K562 (cell line): ENCODE measurements around the gene EXOSC9. TPM values are rescaled to one million over a fixed set of nuclear protein-coding genes. Genes with fewer than 3 reads are reported as not detected.

Source experiments
- CTBP1 ChIP-seq: fragments of 450-650 bp; IDR thresholded peaks from 2 replicates; pipeline ENCODE4 v1.6.1; 2016; ENCODE audit warnings: borderline replicate concordance
- EP300 ChIP-seq: IDR thresholded peaks from 2 replicates; pipeline ENCODE4 v1.6.1; 2012; ENCODE audit warnings: low read length, improper control_type of control experiment
- FOXA3 ChIP-seq, 2 experiments: fragments of 450-650 bp in 1 of 2; sonication (generic) in 1 of 2; formaldehyde crosslinking; IDR thresholded peaks in 1 of 2; conservative IDR thresholded peaks in 1 of 2; 2 replicates each; pipeline versions ENCODE4 v1.4.0 to v1.8.0; 2020 to 2022; ENCODE audit warnings: mild to moderate bottlenecking in 2 of 2, missing genetic modification reagents in 1 of 2
- GTF2E2 ChIP-seq: fragments of 200-800 bp; sonication (Bioruptor generic); IDR thresholded peaks from 2 replicates; pipeline ENCODE4 v1.6.1; 2016; ENCODE audit warnings: missing genetic modification characterization, missing compliant biosample characterization
- HES1 ChIP-seq: fragments of 450-650 bp; IDR thresholded peaks from 2 replicates; pipeline ENCODE4 v1.6.1; 2016; ENCODE audit warnings: low read depth, mild to moderate bottlenecking, moderate library complexity
- JUN ChIP-seq, 2 experiments: sonication (generic) in 1 of 2; formaldehyde crosslinking in 1 of 2; IDR thresholded peaks; 2 replicates each; pipeline versions ENCODE4 v1.6.1 to v1.8.0; 2012 to 2022; ENCODE audit warnings: borderline replicate concordance in 2 of 2, mild to moderate bottlenecking in 2 of 2, improper control_type of control experiment in 1 of 2, low read depth in 1 of 2, low read length in 1 of 2, missing genetic modification reagents in 1 of 2
- MEF2A ChIP-seq: IDR thresholded peaks from 2 replicates; pipeline ENCODE4 v1.6.1; 2011; ENCODE audit warnings: low read depth, mild to moderate bottlenecking, low read length, moderate library complexity; ENCODE audit not compliant: control insufficient read depth
- NR1H2 ChIP-seq: sonication (generic); formaldehyde crosslinking; IDR thresholded peaks from 2 replicates; pipeline ENCODE4 v1.4.0; 2020; ENCODE audit warnings: mild to moderate bottlenecking, missing genetic modification reagents
- RBFOX2 ChIP-seq: fragments of 200-400 bp; formaldehyde crosslinking; IDR thresholded peaks from 2 replicates; pipeline ENCODE4 v1.6.1; 2017; ENCODE audit warnings: low read depth, mild to moderate bottlenecking, low read length, moderate library complexity
- SMARCB1 ChIP-seq: IDR thresholded peaks from 2 replicates; pipeline ENCODE4 v1.6.1; 2011; ENCODE audit warnings: improper control_type of control experiment, low read depth; ENCODE audit not compliant: insufficient read length
- SOX6 ChIP-seq: fragments of 450-650 bp; IDR thresholded peaks from 2 replicates; pipeline ENCODE4 v1.6.1; 2014; ENCODE audit warnings: mild to moderate bottlenecking
- TAL1 ChIP-seq: fragments of 450-650 bp; IDR thresholded peaks from 2 replicates; pipeline ENCODE4 v1.6.1; 2016; ENCODE audit warnings: mild to moderate bottlenecking
- ZBTB11 ChIP-seq, 3 experiments: fragments of 200-800 bp in 1 of 3; fragments of 250-450 bp in 1 of 3; fragments of 450-650 bp in 1 of 3; sonication (Bioruptor Pico) in 1 of 3; sonication (Bioruptor generic) in 1 of 3; formaldehyde crosslinking in 1 of 3; IDR thresholded peaks; 2 replicates each; pipeline versions ENCODE4 v1.6.1 to v1.8.0; 2016 to 2022; ENCODE audit warnings: mild to moderate bottlenecking in 2 of 3, missing genetic modification characterization in 2 of 3, missing compliant biosample characterization in 1 of 3, moderate library complexity in 1 of 3
- polyA plus RNA-seq, 8 experiments: library from polyadenylated mRNA; depleted of rRNA in 4 of 8; stranded (reverse) in 5 of 8; unstranded in 3 of 8; fragments of >200 nt; fragmentation: Nextera tagmentation in 2 of 8; fragmentation: Illumina TruSeq in 1 of 8; extraction: Ambion mirVana in 2 of 8; extraction: Trizol in 1 of 8; gene quantifications; 2 replicates each; pipeline versions ENCODE4 v1.2.1 to v1.2.3, GENCODE V29; 2011 to 2014; ENCODE audit warnings: inconsistent platforms in 1 of 8, missing spikeins in 1 of 8
- total RNA-seq, 7 experiments: library from RNA; depleted of rRNA in 6 of 7; stranded (reverse); fragments of >200 nt in 6 of 7; fragmentation: Illumina TruSeq in 2 of 7; extraction: Trizol in 2 of 7; gene quantifications; 2 replicates each; pipeline versions ENCODE4 v1.2.1 to v1.2.3, GENCODE V29; 2011 to 2021; ENCODE audit warnings: low replicate concordance in 1 of 7
- TF ChIP-seq, protein P1 (sequence below), 2 experiments: fragments of 450-650 bp; IDR thresholded peaks; 2 replicates each; pipeline ENCODE4 v1.6.1; 2018; ENCODE audit warnings: mild to moderate bottlenecking in 2 of 2, low read depth in 1 of 2; ENCODE audit not compliant: partially characterized antibody in 2 of 2
- TF ChIP-seq, protein P2 (sequence below): IDR thresholded peaks from 2 replicates; pipeline ENCODE4 v1.6.1; 2012; ENCODE audit warnings: low read depth, low read length, improper control_type of control experiment, borderline replicate concordance

EXOSC9 gene
- total and polyA plus RNA-seq, 9 of the 15 experiments (the other 6 are each of a cell fraction or from before 2014, with no cell fraction given), result 64.7 to 166 (median 115) TPM

DNA sequence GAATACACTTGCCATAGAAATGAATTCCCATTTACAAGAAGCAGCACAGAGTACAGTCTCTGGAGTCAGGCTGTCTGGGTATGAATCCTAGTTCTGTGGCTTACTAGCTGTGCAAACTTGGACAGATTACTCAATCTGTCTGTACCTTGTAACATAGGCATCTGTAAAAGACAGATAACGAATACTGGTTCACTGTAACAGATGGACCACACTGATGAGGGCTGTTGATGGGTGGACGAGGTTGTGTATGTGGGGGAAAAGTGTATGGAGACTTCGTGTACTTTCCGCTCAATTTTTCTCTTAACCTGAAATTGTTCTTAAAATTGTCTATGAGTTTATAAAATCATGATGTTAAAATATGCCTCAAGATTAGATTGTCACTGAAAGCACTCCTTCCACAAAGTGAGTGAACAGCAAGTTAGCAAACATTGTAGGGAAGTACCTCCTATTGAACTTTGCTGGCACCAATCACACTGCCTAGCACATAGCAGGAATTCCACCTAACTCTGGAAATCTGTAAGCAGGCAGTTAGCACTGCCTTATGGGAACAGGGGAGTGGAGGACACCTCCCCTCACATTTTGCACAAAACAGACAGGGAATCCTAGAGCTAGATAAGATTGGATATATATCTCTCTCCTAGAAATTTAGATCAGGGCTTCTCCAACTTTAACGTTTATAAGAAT is 6.5 kb upstream of the EXOSC9 start (continued):
- TF ChIP-seq, protein P1, sequence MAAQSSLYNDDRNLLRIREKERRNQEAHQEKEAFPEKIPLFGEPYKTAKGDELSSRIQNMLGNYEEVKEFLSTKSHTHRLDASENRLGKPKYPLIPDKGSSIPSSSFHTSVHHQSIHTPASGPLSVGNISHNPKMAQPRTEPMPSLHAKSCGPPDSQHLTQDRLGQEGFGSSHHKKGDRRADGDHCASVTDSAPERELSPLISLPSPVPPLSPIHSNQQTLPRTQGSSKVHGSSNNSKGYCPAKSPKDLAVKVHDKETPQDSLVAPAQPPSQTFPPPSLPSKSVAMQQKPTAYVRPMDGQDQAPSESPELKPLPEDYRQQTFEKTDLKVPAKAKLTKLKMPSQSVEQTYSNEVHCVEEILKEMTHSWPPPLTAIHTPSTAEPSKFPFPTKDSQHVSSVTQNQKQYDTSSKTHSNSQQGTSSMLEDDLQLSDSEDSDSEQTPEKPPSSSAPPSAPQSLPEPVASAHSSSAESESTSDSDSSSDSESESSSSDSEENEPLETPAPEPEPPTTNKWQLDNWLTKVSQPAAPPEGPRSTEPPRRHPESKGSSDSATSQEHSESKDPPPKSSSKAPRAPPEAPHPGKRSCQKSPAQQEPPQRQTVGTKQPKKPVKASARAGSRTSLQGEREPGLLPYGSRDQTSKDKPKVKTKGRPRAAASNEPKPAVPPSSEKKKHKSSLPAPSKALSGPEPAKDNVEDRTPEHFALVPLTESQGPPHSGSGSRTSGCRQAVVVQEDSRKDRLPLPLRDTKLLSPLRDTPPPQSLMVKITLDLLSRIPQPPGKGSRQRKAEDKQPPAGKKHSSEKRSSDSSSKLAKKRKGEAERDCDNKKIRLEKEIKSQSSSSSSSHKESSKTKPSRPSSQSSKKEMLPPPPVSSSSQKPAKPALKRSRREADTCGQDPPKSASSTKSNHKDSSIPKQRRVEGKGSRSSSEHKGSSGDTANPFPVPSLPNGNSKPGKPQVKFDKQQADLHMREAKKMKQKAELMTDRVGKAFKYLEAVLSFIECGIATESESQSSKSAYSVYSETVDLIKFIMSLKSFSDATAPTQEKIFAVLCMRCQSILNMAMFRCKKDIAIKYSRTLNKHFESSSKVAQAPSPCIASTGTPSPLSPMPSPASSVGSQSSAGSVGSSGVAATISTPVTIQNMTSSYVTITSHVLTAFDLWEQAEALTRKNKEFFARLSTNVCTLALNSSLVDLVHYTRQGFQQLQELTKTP (IDR thresholded peaks at IDR 0.05; ENCODE audit: low read depth in 1 of 2, partially characterized antibody in 2 of 2), result peak in 1 of 2 experiments; percentile 86
- no peak for TF ChIP-seq NR1H2 (CRISPR knock-in tag)
- TF ChIP-seq HES1, result peak; percentile 57; the same call in 1 of the 2 replicates
- peak; percentile 99 for TF ChIP-seq TAL1
- no peak for TF ChIP-seq RBFOX2
- TF ChIP-seq MEF2A, result 0 out of 2 replicates have a peak, but pooled peaks have one; percentile 26
- TF ChIP-seq FOXA3 (CRISPR knock-in tag; conservative IDR thresholded peaks at IDR 0.05 in 1 of 2, IDR thresholded peaks at IDR 0.05 in 1 of 2), result peak; percentile 83 to 90
- TF ChIP-seq CTBP1, result peak; percentile 60; the same call in 1 of the 2 replicates
- 0 out of 2 replicates have a peak, but pooled peaks have one; percentile 48 for TF ChIP-seq JUN (IDR thresholded peaks at IDR 0.05; ENCODE audit: borderline replicate concordance, low read depth, low read length)
- no peak for TF ChIP-seq JUN (CRISPR knock-in tag; IDR thresholded peaks at IDR 0.05; ENCODE audit: borderline replicate concordance)
- TF ChIP-seq, protein P2, sequence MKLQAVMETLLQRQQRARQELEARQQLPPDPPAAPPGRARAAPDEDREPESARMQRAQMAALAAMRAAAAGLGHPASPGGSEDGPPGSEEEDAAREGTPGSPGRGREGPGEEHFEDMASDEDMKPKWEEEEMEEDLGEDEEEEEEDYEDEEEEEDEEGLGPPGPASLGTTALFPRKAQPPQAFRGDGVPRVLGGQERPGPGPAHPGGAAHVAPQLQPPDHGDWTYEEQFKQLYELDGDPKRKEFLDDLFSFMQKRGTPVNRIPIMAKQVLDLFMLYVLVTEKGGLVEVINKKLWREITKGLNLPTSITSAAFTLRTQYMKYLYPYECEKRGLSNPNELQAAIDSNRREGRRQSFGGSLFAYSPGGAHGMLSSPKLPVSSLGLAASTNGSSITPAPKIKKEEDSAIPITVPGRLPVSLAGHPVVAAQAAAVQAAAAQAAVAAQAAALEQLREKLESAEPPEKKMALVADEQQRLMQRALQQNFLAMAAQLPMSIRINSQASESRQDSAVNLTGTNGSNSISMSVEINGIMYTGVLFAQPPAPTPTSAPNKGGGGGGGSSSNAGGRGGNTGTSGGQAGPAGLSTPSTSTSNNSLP, result 0 out of 2 replicates have a peak, but pooled peaks have one; percentile 19
- peak in 1 of 3 experiments; percentile 55; a peak in 2 of 6 replicates for TF ChIP-seq ZBTB11 (CRISPR knock-in tag; IDR thresholded peaks at IDR 0.05)
- TF ChIP-seq SOX6, result peak; percentile 92
- no peak for TF ChIP-seq SMARCB1
- no peak for TF ChIP-seq GTF2E2 (tag)
- peak; percentile 98 for TF ChIP-seq EP300
